IPS-15b (cell line): ENCODE results near the gene PPAN.

Experiments used
- H3K27me3 ChIP-seq: one replicate; pipeline ENCODE4 v1.6.1; 2013; ENCODE audit warnings: low read length; ENCODE audit not compliant: control insufficient read depth, insufficient read depth
- H3K36me3 ChIP-seq: one replicate; pipeline ENCODE4 v1.6.1; 2013; ENCODE audit warnings: low read length; ENCODE audit not compliant: control insufficient read depth, insufficient read depth
- H3K4me1 ChIP-seq: one replicate; pipeline ENCODE4 v1.6.1; 2013; ENCODE audit warnings: mild to moderate bottlenecking, low read length; ENCODE audit not compliant: control insufficient read depth, insufficient read depth
- H3K4me3 ChIP-seq: one replicate; pipeline ENCODE4 v1.5.1; 2013; ENCODE audit warnings: low read depth, low read length
- H3K9ac ChIP-seq: one replicate; pipeline ENCODE4 v1.6.1; 2013; ENCODE audit warnings: low read depth, mild to moderate bottlenecking, low read length
- H3K9me3 ChIP-seq: one replicate; pipeline ENCODE4 v1.6.1; 2013; ENCODE audit warnings: mild to moderate bottlenecking, low read length; ENCODE audit not compliant: control insufficient read depth, insufficient read depth

PPAN gene

GRCh38 chr19:10116866-10117616, 10.9 kb downstream of the PPAN start:
- no peaks in the 10 kb centered on the region for H3K4me1 ChIP-seq
- no peaks in the 10 kb centered on the region for H3K9me3 ChIP-seq
- no peak overlapping the region for H3K9ac ChIP-seq
- H3K36me3 ChIP-seq = peaks cover 39% of the 10 kb centered on the region
- H3K4me3 ChIP-seq = no peak overlapping the region
- no peaks in the 10 kb centered on the region for H3K27me3 ChIP-seq

- Histone ChIP-seq H3K27me3 (no peaks in the 10 kb centered on the region), H3K9me3 (no peaks in the 10 kb centered on the region), H3K4me1 (no peaks in the 10 kb centered on the region), H3K36me3 (peaks cover 36% of the 10 kb centered on the region), H3K9ac (peak overlapping the region; percentile 98), H3K4me3 (peak overlapping the region; percentile 96)
Measured at GRCh38 chr19:10118960-10119359, 12.8 kb downstream of the PPAN start.

GRCh38 chr19:10120538-10121189, 14.5 kb downstream of the PPAN start:
- Histone ChIP-seq H3K9ac (no peak overlapping the region), H3K4me3 (no peak overlapping the region)

GRCh38 chr19:10122045-10122444, 15.9 kb downstream of the PPAN start:
- Histone ChIP-seq H3K4me3 (no peak overlapping the region), H3K36me3 (peaks cover 10% of the 10 kb centered on the region), H3K9ac (no peak overlapping the region), H3K9me3 (no peaks in the 10 kb centered on the region), H3K4me1 (no peaks in the 10 kb centered on the region), H3K27me3 (no peaks in the 10 kb centered on the region)

More at GRCh38 chr19:10120538-10121189, 14.5 kb downstream of the PPAN start:
- Histone ChIP-seq H3K4me1 (no peaks in the 10 kb centered on the region), H3K27me3 (no peaks in the 10 kb centered on the region), H3K9me3 (no peaks in the 10 kb centered on the region), H3K36me3 (peaks cover 22% of the 10 kb centered on the region)

GRCh38 chr19:10124429-10124828, 18.3 kb downstream of the PPAN start:
- Histone ChIP-seq H3K9ac (no peak overlapping the region), H3K4me1 (no peaks in the 10 kb centered on the region), H3K27me3 (no peaks in the 10 kb centered on the region), H3K4me3 (no peak overlapping the region), H3K9me3 (no peaks in the 10 kb centered on the region), H3K36me3 (peaks cover 2% of the 10 kb centered on the region)

- no peaks in the 10 kb centered on the region for H3K9me3 ChIP-seq
- H3K4me3 ChIP-seq = no peak overlapping the region
- H3K4me1 ChIP-seq = no peaks in the 10 kb centered on the region
- no peaks in the 10 kb centered on the region for H3K27me3 ChIP-seq
- no peak overlapping the region for H3K9ac ChIP-seq
- H3K36me3 ChIP-seq = peaks cover 5% of the 10 kb centered on the region
Measured at GRCh38 chr19:10126213-10126639, 20.1 kb downstream of the PPAN start.

GRCh38 chr19:10132905-10133304, 26.7 kb downstream of the PPAN start:
- Histone ChIP-seq H3K9me3 (no peaks in the 10 kb centered on the region), H3K4me3 (no peak overlapping the region), H3K9ac (no peak overlapping the region), H3K27me3 (no peaks in the 10 kb centered on the region), H3K4me1 (no peaks in the 10 kb centered on the region), H3K36me3 (peaks cover 54% of the 10 kb centered on the region)

GRCh38 chr19:10133596-10133995, 27.4 kb downstream of the PPAN start:
- H3K9me3 ChIP-seq = no peaks in the 10 kb centered on the region
- H3K4me3 ChIP-seq = no peak overlapping the region
- no peaks in the 10 kb centered on the region for H3K27me3 ChIP-seq
- peaks cover 61% of the 10 kb centered on the region for H3K36me3 ChIP-seq
- no peak overlapping the region for H3K9ac ChIP-seq
- no peaks in the 10 kb centered on the region for H3K4me1 ChIP-seq

GRCh38 chr19:10134040-10134439, 27.9 kb downstream of the PPAN start:
- no peaks in the 10 kb centered on the region for H3K4me1 ChIP-seq
- H3K36me3 ChIP-seq = peaks cover 65% of the 10 kb centered on the region
- H3K9ac ChIP-seq = no peak overlapping the region
- H3K4me3 ChIP-seq = no peak overlapping the region
- no peaks in the 10 kb centered on the region for H3K9me3 ChIP-seq
- H3K27me3 ChIP-seq = no peaks in the 10 kb centered on the region

GRCh38 chr19:10135551-10136334, 29.6 kb downstream of the PPAN start:
- Histone ChIP-seq H3K9me3 (no peaks in the 10 kb centered on the region), H3K36me3 (peaks cover 77% of the 10 kb centered on the region), H3K9ac (no peak overlapping the region), H3K4me1 (no peaks in the 10 kb centered on the region), H3K27me3 (no peaks in the 10 kb centered on the region), H3K4me3 (no peak overlapping the region)

GRCh38 chr19:10136936-10137335, 30.8 kb downstream of the PPAN start:
- Histone ChIP-seq H3K4me1 (no peaks in the 10 kb centered on the region), H3K9ac (no peak overlapping the region), H3K9me3 (no peaks in the 10 kb centered on the region), H3K27me3 (no peaks in the 10 kb centered on the region), H3K4me3 (no peak overlapping the region), H3K36me3 (peaks cover 83% of the 10 kb centered on the region)
